ENCODE data around the gene LRRTM1. TPM values are rescaled to one million over a fixed set of nuclear protein-coding genes. Genes with fewer than 3 reads are reported as not detected.

LRRTM1 gene
- total and polyA plus RNA-seq, 2 of the 4 experiments (the other 2 are of a cell fraction) = not detected

GRCh38 chr2:80266231-80266630 is 38.3 kb downstream of the LRRTM1 start:
- ATAC-seq (ENCODE audit: low read depth) (no peak), DNase-seq (no peak)
- BruUV-seq (replicated peaks) = no TSS peak
- in situ Hi-C loops (cut with MboI; ENCODE audit: low sequenced_read_pairs) (no loop called here), dilution Hi-C loops (cut with HindIII; ENCODE audit: low sequenced_read_pairs, unreplicated experiment) (no loop called here), intact Hi-C loops (cut with micrococcal nuclease) (no loop called here)
- Histone ChIP-seq H4K8ac (ENCODE audit: low read depth in 2 of 2, low read length in 2 of 2) (no peak overlapping the region), H3K9me3 (ENCODE audit: control insufficient read depth, insufficient read depth, low read length) (no peaks in the 10 kb centered on the region), H3K27ac (ENCODE audit: insufficient read depth, low read length) (no peak overlapping the region), H4K20me1 (ENCODE audit: insufficient read depth, low read length) (no peaks in the 10 kb centered on the region), H3K79me1 (ENCODE audit: low read depth in 1 of 2, low read length in 2 of 2) (no peaks in the 10 kb centered on the region), H3K18ac (ENCODE audit: low read depth, low read length) (no peak overlapping the region), H2BK20ac (ENCODE audit: low read depth, low read length) (no peak overlapping the region), H3K9ac (ENCODE audit: low read depth, low read length) (no peak overlapping the region), H3K9me1 (ENCODE audit: insufficient read depth, low read length) (no peaks in the 10 kb centered on the region), H2AK9ac (replicated peaks; ENCODE audit: low read depth, low read length, poor library complexity) (no peak overlapping the region), H2BK5ac (ENCODE audit: low read depth, low read length, poor library complexity, severe bottlenecking) (no peak overlapping the region), H3K4me2 (ENCODE audit: low read depth, low read length) (no peak overlapping the region), H4K91ac (ENCODE audit: insufficient read depth, low read depth, low read length) (no peak overlapping the region), H3K4me1 (ENCODE audit: control insufficient read depth, insufficient read depth, low read length) (no peaks in the 10 kb centered on the region), H2BK120ac (ENCODE audit: low read depth, low read length) (no peak overlapping the region), H3K4ac (ENCODE audit: low read depth, low read length) (no peak overlapping the region), H3K23ac (ENCODE audit: low read depth, low read length) (no peak overlapping the region), H2AFZ (replicated peaks; ENCODE audit: low read length, poor library complexity) (no peak overlapping the region), H2BK15ac (ENCODE audit: low read depth, low read length) (no peak overlapping the region), H2AK5ac (ENCODE audit: low read depth, low read length) (no peak overlapping the region), H3K4me3 (ENCODE audit: insufficient read depth, low read depth, low read length) (no peak overlapping the region), H4K5ac (ENCODE audit: low read depth, low read length) (no peak overlapping the region), H3K56ac (ENCODE audit: extremely low read depth, insufficient read depth, low read length) (no peak overlapping the region), H3K27me3 (ENCODE audit: control insufficient read depth, insufficient read depth, low read length) (no peaks in the 10 kb centered on the region), H3K14ac (replicated peaks; ENCODE audit: low read depth, low read length) (no peak overlapping the region), H3K36me3 (ENCODE audit: control insufficient read depth, insufficient read depth, low read length) (no peaks in the 10 kb centered on the region)
- POLR2A ChIA-PET (ENCODE audit: unreplicated experiment) = no interaction called here
- no CpG with 5 or more reads among the region's 6 CpGs for WGBS, 2 experiments (ENCODE audit: extremely low coverage in 2 of 2, insufficient read length in 1 of 2)
- TF ChIP-seq ELK1 (IDR thresholded peaks at IDR 0.05; ENCODE audit: borderline replicate concordance, low read depth, low read length) = no peak
- no peak for TF ChIP-seq BHLHE40 (IDR thresholded peaks at IDR 0.05; ENCODE audit: low read depth, low read length)
- no peak for TF ChIP-seq CHD1 (IDR thresholded peaks at IDR 0.05; ENCODE audit: low read depth, low read length)
- no peak for TF ChIP-seq RAD21 (IDR thresholded peaks at IDR 0.05; ENCODE audit: low read length)
- no peak for TF ChIP-seq NFE2L2 (IDR thresholded peaks at IDR 0.05; ENCODE audit: low read depth, low read length)
- no peak for TF ChIP-seq MXI1 (IDR thresholded peaks at IDR 0.05; ENCODE audit: borderline replicate concordance, low read depth, low read length)
- CTCF ChIA-PET = no interaction called here

All from IMR-90 (cell line).